HG03378 (cell line): ENCODE results near the gene ARHGEF11.

ENCODE experiments used
- ATAC-seq: cut with Tn5 transposase; IDR thresholded peaks from one replicate; pipeline ENCODE4 v1.9.1; 2021; ENCODE audit warnings: mild to moderate bottlenecking, moderate library complexity; ENCODE audit not compliant: unreplicated experiment

Gene ARHGEF11

GRCh38 chr1:156956333-156956732 is 89.2 kb downstream of the ARHGEF11 start:
- no peak for ATAC-seq

GRCh38 chr1:156953571-156953970 is 92.0 kb downstream of the ARHGEF11 start:
- ATAC-seq, result no peak

DNA sequence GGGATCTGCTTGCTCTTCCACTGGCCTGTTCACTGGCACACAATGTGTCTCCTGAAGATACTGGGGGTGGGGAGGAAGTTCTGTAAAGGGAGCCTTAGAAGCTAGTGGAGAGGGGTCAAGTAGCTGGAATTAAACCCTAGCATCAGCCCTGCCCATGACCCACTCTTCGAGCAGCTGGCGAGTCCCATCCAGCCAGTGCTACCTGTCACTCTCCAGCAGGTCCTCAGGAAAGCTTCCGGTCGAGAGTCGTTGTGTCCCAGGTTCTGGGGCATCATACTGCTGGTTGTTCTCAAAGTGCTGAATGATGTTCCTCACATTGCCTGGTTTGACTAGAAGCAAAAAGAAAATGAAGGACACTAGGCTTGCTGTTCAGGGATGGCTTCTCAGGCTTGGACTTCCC is 94.2 kb downstream of the ARHGEF11 start:
- ATAC-seq, result no peak

- ATAC-seq, result no peak
Observed at GRCh38 chr1:156949127-156949526, 96.4 kb downstream of the ARHGEF11 start.

- ATAC-seq, result no peak
Observed at GRCh38 chr1:156948708-156949107, 96.8 kb downstream of the ARHGEF11 start.

GRCh38 chr1:156947818-156948525 is 97.6 kb downstream of the ARHGEF11 start:
- no peak for ATAC-seq

GRCh38 chr1:156947127-156947526 is 98.4 kb downstream of the ARHGEF11 start:
- no peak for ATAC-seq

DNA sequence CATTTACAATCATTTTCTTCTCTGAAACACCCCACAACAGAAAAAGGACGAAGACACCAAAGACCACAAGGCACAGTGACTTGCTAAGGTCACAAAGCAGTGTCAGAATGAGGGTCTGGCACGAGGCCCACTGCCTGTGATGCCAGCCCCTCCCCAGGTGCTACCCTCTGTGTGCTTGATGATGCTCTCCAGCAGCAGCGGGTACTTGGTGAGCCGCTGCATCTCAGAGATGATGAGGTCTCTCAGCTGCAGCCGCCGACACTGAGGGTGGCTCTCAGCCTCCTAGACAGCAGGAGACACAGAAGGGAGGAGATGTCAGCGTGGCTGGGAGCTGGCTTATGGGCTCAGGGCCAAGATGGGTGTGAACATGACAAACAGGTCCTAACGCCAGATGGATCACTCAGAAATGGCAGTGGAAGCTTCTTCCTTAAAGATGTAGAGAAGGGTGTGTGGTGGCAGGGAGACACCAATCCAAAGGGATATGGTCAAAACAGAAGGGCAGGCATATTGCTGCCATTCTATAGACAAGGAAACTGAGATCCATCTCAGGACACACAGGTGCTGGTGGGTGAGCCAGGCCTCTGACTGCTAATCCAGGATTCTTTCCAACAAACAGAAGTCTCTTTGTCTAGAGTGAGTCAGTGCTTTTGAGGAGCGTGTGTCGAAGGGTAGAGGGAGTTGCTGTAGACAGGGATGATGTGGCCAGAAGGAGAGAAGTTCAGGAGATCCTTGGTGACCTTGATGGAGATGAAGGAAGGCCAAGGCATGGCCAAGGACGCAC is 99.5 kb downstream of the ARHGEF11 start:
- no peak for ATAC-seq

- ATAC-seq, result no peak
Observed at GRCh38 chr1:156944848-156945247, 100.7 kb downstream of the ARHGEF11 start.

- no peak for ATAC-seq
Observed at GRCh38 chr1:156944268-156944667, 101.3 kb downstream of the ARHGEF11 start.

- ATAC-seq, result no peak
Observed at GRCh38 chr1:156943756-156944155, 101.8 kb downstream of the ARHGEF11 start.

DNA sequence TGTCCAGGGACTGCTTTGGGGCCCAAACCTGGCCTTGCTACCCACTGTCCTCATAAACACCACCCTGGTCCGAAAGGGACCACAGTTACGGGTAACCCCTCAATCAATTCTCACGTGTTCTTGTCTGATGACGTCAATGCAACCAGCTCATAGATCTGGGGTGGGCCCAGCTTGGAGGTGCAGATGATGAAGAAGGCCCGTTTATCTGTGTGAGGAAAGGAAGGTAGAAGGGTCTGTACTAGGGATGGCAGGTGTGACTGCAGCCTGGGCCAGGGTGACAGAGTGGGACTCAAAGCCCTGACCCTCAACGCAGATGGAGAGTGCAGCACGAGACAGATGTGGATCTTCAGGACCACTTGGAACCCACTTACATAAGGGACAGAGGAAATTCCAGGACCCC is 103.0 kb downstream of the ARHGEF11 start:
- no peak for ATAC-seq

- ATAC-seq, result no peak
Observed at GRCh38 chr1:156942176-156942575, 103.4 kb downstream of the ARHGEF11 start.

GRCh38 chr1:156941675-156942074 is 103.9 kb downstream of the ARHGEF11 start:
- ATAC-seq, result no peak

- ATAC-seq, result no peak
Observed at GRCh38 chr1:156939786-156940334, 105.7 kb downstream of the ARHGEF11 start.

- ATAC-seq, result no peak
Observed at GRCh38 chr1:156938813-156939212, 106.7 kb downstream of the ARHGEF11 start.

GRCh38 chr1:156937883-156938282 is 107.7 kb downstream of the ARHGEF11 start:
- ATAC-seq, result no peak

- no peak for ATAC-seq
Observed at GRCh38 chr1:156936721-156937220, 108.8 kb downstream of the ARHGEF11 start.

DNA sequence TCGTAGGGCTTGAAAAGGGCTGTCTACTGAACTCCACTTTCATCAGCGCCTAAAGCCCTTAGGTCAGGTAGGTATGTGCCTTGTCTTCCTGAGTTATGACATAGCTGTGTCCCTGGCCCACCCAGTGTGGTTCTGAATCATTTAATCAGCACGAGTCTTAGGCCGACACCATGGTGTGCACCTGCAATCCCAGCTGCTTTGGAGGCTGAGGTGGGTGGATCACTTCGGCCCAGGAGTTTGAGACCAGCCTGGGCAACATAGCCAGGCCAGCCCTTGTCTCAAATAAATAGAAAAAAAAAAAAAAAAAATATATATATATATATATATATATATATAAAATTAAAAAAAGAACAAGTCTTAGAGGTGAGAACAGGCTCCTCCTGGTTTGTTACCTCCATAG is 109.4 kb downstream of the ARHGEF11 start:
- no peak for ATAC-seq

GRCh38 chr1:156935505-156936128 is 109.9 kb downstream of the ARHGEF11 start:
- ATAC-seq, result no peak

DNA sequence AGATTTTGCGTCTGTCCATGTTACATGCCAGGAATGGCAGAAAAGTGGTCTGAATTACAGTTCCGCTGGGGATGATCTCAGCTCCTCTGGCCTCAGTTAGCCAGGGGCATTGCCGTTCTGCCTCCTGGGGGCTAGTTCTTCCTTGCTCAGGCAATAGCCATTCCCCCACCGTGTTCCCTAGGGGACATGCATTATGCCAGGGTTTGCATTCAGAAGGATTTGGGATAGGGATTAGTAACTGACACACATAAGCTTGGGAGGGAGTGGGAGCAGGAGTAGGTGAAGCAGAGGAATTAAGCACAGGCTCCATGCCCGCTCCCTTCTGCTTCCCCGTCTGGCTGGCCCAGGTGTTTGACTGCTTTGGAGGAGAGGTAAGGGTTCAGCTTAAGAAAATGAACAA is 112.4 kb downstream of the ARHGEF11 start:
- no peak for ATAC-seq
